Stimulated activated CD8-positive, alpha-beta memory T cell treated with anti-CD3 and anti-CD28 coated beads, Interleukin-12 subunit alpha, Interleukin-12 subunit beta, amount 100 ng/mL, for 1 hour (primary cell): ENCODE data around the gene AP1S3.
"Not testable (repeated sequence)": the region's sequence is repeated elsewhere in the genome, so short reads cannot be mapped to it uniquely, and the experiment has no call there.

Experiments
- DNase-seq: peaks from one replicate; pipeline ENCODE4 v3.0.0-alpha.2; 2020; ENCODE audit warnings: low read depth

AP1S3 gene

DNA sequence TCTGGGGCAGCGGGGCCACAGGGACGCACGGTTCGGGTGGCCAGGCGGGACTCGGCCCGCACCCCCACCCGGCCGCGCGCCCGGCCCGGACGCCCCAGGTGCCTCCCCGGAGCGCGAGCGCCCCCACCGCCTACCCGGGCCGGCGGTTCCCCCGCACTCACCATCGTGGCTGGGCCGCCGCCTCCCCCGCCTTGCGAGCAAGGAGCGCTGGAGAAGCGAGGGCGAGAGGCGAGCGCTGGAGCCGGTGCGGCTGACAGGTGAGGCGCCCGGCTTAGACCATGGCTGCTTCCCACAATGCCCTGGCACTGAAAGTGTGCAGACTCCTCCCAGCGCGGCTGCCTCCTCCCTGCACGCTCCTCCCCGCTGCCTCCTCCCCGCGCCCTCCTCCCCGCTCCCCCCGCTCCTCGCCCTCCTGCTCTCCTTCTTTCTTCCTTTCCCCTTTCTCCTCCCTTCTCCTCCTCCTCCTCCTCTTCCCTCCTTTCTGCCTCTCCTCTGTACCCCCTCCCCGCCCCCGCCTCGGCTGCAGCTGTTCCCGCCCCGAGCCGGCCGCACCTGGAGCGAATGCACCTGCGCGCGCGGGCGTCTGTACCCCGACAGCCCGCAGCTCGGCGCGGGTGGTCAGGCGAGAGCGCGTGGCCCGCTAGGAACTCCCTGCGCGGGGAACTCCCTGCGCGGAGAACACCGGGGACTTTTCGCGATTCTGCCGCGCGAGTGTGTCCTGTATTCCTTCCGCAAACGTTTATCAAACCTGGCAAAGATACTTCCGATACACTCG lies at the start of gene AP1S3:
TSS of gene AP1S3 (minus strand) at position 296 of the 775 bp plus-strand sequence. CDS start at position 164, 132 bp downstream.
- DNase-seq, result peak; percentile 38

DNA sequence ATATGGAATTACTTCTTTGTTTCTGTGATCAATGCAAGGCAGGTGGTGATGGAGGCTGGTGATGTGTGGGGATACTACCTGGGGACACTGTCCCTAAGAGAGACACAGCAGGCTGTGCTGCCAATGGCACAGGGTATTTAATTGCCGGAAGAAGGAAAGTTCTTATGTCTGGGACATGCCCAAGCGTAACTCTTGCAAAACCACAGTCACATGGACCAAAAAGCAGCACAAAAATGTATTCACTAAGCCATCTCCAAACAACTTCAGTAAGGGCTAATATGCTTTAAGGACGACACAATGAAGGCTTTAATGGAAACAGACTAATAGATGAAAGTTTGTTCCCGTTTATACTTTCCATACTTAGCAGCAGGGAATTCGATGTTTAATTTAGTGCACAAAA lies 49.7 kb upstream of the AP1S3 start:
- DNase-seq, result no peak

DNA sequence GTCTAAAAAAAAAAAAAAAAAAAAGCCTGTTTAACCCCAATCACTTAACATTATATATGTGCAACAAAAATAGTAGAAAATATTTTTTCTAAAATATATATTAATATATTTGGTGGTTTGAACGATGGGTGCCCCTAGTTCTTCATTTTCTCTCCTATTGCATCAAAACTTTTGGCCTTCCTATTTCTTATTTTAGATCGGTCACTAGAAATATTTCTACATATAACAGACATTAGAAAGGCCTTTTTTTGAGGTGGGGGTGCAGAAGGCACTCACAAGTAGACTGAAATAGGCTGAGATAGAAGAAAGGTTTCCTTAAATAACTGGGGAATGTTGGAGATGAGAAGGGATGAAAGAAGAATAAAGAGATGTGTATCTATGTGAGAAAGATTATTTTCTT lies 49.3 kb upstream of the AP1S3 start:
- no peak for DNase-seq

DNA sequence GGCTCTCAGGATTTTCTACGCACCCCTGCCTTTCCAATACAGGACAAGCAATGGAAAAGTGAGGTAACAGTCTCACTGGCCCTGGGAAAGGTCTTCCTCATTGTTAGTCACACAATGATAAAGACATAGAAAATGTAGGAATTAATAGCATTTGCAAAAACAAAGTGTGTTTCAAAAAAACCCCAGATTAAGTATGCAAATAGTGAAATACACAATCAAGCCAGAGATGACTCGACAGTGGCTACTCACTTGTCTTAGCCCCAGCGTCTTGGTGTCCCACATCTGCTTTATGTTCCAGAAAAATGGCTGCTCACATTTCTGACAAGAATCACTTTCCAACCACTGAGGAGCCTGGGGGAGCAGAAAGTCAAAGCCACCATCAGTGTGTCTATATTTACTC lies 47.0 kb upstream of the AP1S3 start:
- DNase-seq, result no peak

DNA sequence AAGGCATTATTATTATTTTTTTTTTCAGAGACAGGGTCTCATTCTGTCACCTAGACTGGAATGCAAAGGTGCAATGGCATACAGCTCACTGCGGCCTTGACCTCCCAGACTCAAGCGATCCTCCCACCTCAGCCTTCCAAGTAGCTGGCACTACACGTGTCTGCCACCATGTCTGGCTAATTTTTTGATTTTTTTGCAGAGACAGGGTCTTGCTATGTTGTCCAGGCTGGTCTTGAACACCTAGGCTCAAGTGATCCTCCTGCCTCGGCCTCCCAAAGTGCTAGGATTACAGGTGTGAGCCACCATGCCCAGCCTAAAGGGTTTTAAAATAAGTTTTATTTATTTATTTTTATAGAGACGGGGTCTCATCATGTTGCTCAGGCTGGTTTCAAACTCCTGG lies 45.3 kb upstream of the AP1S3 start:
- DNase-seq, result no peak

DNA sequence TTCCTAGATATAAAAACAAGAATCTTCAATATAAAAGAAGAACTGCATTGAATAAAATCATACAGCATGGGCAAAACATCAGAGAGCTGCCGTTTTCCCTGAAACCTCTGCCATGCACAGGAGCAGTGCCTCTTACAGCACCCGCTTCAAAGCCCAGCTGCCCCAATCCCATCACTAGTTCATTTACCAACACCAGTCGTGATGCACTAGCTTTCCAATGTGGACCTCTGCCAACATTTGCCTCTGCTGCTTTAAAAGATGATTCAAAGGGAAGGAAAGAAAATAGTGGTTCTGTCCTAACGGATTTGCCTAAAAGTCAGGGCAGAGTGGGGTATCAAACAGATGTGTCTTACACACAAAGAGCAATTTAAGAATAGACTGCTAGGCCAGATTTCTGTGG lies 43.4 kb upstream of the AP1S3 start:
- DNase-seq, result no peak

DNA sequence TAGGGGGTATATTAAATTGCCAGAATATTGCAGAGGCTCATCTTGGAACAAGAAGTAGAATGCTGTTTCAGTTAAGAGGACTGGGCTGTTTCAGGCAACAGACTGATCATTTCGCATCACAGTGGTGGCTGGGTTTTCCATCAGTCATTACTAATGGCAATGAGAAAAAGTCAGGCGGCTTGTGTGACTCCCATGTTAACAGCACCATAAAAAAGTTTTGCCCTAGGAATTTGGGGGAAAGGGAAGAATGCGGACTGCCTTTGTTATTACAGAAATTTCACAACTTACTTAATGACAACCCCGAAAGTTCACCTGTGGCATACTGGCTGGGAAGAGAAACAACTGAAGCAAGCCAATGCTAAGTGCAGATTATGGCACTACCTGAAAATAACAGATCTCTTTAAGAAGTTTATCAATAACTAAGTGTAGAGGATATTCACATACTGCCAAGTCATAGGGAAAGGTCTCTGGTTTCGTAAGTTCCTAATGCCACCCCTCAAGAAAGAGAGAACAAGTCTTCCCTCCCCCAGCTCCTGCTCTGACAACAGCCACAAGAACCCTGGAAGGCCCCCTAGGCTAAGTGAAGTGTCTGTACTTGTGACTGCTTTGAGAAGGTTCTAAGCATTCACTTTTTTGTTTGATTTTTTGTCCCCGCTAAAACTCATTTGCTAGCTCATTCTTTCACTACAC lies 40.5 kb upstream of the AP1S3 start:
- no peak for DNase-seq

DNA sequence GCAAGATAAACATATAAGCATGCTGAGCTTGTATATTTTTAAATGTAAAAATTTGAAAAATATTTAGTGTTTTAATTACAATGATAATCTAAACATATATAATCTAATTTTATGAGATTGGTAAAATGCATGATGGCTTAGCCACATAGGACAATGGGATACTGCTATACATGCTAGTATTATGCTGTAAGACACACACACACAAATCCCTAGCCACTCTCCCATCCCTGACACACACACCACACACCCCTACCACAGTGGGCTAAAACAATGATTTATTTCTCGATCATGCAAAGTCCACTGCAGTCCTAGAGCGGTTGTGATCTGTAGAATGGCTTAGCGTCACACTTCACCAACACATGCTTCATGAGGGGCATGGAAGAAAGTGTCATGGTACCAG lies 36.3 kb upstream of the AP1S3 start:
- DNase-seq, result no peak

DNA sequence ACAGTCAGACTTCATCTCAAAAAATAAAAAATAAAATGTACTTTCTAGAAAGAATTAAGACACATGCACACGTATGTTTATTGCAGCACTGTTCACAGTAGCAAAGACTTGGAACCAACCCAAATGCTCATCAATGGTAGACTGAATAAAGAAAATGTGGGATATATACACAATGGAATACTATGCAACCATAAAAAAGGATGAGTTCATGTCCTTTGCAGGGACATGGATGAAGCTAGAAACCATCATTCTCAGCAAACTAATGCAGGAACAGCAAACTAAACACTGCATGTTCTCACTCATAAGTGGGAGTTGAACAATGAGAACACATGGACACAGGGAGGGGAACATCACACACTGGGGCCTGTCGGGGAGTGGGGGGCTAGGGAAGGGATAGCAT lies 35.4 kb upstream of the AP1S3 start:
- DNase-seq, result not testable (repeated sequence)

DNA sequence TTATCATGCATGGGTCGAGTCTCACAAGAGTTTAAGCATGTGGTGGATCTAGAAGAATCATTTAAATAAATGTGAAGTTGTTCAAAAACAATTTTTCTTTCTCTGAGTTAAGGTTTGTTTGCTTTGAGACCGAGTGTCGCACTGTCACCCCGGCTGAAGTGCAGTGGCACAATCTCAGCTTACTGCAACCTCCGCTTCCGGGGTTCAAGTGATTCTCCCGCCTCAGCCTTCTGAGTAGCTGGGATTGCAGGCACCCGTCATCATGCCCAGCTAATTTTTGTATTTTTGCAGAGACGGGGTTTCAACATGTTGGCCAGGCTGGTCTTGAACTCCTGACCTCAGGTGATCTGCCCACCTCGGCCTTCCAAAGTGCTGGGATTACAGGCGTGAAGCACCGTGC lies 34.3 kb upstream of the AP1S3 start:
- DNase-seq, result not testable (repeated sequence)

DNA sequence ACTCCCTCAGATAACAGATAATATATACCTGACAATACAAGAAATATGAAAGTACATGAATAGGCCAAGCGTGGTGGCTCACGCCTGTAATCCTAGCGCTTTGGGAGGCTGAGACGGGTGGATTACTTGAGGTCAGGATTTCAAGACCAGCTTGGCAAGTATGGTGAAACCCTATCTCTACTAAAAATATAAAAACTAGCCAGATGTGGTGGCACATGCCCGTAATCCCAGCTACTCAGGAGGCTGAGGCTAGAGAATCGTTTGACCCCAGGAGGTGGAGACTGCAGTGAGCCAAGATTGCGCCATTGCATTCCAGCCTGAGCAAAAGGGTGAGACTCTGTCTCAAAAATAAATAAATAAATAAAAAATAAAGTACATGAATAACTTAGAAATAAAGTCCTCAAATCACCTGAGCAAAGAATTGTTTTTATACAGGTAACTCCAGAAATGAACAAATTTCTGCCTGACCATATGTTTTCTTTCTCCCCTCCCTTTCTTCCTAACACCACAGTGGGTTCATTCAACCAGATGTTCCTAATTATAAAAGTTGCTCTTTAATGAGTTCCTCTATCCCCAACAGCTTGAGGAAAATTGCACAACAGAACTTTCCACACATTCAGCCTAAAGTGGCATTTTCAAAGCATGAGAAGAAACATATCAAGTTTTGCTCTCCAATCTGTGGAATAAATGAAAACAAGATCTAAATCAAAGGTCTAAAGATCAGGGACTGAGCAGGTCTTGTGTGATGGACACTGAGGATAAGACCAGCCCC lies 33.6 kb upstream of the AP1S3 start:
- DNase-seq, result no peak

DNA sequence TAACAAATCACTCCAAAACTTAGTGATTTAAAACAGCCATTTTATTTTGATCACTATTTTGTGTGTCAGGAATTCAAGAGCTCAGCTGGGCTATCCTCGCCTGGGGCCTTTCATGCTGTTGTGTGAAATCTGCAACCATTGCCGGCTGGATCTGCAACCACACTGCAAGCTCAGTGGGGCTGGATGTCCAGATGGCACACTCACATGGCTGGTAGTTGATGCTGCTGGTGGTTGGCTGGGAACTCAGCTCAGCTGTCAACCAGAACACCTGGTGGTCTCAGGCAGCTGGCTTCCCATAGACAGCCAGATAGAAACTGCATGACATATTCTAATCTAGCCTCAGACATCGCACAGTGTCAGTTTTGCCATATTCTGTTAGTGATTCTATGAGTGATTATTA lies 30.6 kb upstream of the AP1S3 start:
- DNase-seq, result no peak

DNA sequence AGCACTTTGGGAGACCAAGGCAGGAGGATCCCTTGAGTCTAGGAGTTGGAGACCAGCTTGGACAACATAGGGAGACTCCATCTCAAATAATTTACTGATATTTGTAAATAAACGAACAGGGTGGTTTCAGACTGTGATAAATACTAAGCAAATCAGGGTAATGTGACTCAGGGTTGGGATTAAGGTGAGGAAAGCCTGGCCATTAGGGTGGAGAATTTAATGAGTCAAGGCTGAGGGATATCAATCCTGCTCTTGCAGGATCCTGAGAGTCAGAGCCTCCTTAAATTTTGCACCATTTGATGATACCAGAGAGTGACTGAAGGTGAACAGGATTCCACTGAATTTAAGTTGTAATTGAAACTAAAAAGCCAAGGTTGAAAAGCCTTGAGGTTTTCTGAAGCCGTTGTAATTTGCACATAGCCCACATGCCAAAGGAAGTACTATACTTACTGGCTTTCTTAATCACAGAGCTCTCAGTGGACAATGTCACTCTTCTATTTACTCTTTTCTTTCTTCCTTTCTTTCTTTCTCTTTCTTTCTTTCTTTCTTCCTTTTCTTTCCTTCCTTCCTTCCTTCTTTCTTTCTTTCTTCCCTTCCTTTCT lies 28.6 kb upstream of the AP1S3 start:
- DNase-seq, result no peak

DNA sequence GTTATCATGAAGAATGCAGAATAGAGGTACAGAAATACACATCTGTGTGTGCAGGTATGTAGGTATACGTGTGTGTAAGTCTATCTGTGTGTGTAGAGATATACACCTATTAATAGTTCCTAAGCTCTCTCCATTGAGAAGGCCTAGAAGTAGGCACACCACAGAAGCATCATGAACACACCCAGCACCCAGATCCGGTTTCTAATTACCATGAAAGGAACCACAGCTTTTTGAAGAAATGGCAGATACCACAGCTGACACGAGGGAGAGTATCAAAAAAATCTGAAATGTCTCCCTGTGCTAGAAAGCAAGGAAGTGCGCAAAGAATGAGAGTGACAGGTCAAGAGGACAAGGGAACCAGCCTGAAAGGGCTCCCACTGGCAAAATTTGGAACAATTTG lies 27.7 kb upstream of the AP1S3 start:
- DNase-seq, result no peak

DNA sequence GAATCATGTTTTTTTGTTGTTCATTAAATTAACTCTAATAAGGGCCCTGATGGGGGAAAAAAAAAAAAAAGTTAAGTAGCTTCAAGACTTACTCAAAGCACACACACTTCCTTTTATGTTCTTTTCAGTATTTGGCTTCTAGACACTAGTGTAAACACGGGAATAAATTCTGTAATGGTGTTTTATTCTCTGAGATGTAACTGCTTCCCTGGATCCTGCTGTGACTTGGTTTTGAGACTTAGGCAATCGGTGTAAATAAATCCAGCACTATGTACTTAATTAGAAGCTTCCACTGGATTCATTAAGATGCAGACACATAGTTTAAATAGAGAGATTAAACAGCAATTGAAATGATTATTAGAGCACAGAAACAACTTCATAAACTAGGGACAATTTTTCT lies 26.1 kb upstream of the AP1S3 start:
- no peak for DNase-seq

DNA sequence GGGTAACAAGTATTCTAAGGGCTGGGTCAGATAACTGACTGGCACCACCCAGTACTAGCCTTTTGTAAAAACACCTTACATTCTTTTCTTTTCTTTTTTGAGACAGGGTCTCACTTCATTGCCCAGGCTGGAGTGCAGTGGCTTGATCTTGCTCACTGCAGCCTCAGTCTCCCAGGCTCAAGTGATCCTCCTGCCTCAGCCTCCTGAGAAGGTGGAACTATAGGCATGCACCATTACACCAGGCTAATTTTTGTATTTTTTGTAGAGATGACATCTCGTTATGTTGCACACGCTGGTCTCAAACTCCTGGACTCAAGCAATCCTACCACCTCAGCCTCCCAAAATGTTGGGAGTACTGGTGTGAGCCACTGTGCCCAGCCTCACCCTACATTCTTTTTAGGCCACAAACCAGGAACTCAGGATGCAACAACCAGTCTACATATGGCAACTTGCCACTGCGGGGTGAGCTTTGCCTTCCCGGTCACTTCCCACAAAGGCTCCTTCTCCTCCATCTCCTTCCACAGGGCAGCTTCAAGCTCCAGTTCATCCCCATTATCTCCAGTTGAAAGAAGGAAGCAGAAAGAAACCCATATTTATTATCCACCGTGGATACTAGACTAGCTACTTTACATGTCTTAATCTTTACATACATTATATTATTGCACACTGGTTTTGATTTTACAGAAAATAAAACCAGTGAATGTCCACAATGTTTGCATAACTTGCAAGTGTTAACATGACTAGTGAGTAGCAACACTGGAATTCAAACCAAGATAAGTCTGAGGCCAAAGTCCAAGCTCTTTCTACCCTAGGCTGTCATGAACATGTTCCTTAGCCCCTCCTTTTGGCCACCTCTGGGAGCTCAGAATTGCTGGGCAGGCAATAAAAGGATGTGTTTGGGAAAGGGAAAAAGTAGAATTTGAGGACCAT lies 23.7 kb upstream of the AP1S3 start:
- DNase-seq, result no peak

DNA sequence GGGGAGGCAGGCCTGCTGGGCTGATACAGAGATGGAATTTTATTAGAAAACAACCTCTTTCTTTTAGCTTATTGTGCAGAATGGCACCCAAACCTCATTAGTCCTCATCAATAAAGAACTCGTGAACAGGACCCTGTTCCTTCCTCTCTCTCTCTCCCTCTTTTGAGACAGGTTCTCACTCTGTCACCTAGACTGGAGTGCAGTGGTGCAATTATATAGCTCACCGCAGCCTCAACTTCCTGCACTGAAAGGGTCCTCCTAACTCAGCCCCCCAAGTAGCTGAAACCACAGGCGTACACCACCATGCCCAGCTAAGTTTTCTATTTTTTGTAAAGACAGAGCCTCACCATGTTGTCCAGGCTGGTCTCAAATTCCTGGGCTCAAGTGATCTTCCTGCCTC lies 21.7 kb upstream of the AP1S3 start:
- no peak for DNase-seq

DNA sequence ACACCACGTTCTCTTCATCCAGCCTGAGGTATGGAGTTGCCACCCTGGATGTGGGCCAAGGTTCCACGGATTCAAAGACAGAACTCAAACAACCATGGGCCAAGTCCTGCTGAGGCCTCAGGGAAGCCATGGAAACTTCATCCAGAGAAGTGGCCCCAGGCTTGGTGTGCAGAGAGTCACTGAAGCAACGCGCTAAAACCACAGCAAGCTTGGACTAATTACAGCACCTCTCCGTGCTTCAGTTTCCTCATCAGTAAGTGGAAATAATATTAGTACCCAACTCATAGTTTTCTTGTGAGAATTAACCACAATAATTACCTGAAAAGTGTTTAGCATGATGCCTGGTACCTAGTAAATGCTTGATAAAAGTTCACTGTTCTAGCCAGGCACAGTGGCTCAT lies 19.2 kb upstream of the AP1S3 start:
- no peak for DNase-seq

DNA sequence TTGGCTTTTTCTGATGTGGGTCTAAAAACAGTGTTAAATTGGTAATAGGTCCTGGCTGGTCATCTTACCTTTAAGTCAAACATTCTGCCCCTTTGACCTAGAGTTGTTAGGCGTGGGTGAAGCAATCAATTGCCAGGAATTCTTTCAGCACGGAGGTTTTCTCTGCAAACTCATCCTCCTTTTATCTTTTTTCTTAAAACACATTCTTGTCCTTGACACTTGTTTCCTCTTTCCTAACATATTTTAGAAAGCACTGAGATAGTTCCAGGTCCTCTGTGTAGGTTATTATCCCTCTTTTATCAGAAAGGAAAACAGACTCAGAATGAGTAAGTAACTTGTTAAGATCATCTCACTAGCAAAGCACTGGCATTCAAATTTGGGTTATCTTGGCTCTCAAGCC lies 18.6 kb upstream of the AP1S3 start:
- DNase-seq, result no peak

DNA sequence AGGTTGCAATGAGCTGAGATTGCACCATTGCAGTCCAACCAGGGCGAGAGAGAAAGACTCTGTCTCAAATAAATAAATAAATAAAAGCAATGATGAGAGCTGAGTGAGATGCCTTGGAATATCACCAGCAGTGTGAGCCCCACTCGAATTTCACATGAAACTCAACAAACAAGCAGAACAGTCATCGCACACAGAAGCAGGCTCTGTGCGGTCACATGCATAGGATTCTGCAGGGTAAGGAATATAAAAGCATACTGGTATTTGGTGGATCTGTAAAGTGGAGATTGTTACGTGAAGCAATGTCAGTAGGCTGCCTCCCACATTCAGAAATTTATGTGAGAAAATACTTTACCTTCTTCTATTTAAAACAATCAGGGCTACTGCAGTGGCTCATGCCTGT lies 18.0 kb upstream of the AP1S3 start:
- no peak for DNase-seq

DNA sequence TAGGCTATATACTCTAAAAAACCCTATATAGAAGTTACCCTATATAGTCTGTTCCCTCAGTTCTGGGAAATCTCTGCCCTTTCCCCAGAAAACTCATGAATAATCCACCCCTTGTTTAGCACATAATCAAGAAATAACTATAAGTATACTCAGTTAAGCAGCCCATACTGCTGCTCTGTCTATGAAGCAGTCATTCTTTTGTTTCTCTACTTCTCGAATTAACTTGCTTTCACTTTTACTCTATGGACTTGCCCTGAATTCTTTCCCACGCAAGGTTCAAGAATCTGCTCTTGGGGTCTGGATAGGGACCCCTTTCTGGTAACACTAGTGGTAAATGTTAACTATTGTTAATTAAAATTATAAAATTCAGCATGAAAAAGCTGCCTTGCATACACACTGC lies 17.4 kb upstream of the AP1S3 start:
- DNase-seq, result no peak

DNA sequence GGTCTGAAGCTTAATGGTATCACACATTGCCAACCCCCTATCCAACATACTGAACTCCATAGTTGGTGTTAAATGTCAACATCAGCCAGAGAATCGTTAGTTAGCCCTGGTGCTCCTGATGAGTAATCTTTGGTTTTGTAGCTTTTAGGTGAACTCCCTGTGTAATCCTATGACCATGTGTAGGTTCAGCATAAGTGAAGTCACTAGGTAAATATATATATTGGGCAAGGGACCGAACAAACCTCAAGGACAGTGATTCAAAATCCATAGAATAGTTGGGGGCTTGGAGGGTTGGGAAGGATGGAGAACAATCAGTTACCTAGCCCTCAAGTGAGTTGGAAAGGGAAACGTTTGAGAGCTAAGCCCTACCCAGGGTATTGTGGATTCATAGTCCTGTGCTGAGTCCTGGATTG lies 16.0 kb upstream of the AP1S3 start:
- DNase-seq, result no peak
